Activated gamma-delta T cell treated with Interleukin-2 at 50 U/mL for 16 hours (primary cell): ENCODE results near the gene SPRN.
"Not testable (repeated sequence)": the region's sequence is repeated elsewhere in the genome, so short reads cannot be mapped to it uniquely, and the experiment has no call there.

Experiments used
- DNase-seq: peaks from one replicate; pipeline ENCODE4 v3.0.0-alpha.2; 2020

Gene SPRN

DNA sequence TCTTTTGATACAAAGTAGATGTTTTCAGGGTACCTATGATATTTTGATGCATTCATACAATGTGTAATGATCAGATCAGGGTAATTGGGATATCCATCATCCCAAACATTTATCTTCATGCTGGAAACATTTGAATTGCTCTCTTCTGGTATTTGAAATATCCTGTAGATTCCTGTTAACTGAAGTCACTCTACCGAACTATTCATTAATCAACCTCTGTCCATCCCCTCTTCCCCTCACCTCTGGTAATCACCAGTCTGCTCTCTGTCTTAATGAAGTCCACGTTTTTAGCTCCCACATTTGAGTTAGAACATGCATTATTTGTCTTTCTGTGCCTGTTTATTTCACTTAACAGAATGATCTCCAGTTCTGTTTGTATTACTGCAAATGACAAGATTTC lies 19.2 kb downstream of the SPRN start:
- no peak for DNase-seq

- no peak for DNase-seq
These were observed 20.6 kb downstream of the SPRN start for GRCh38 chr10:133403784-133404183.

GRCh38 chr10:133403359-133403758 lies 21.1 kb downstream of the SPRN start:
- DNase-seq = no peak

DNA sequence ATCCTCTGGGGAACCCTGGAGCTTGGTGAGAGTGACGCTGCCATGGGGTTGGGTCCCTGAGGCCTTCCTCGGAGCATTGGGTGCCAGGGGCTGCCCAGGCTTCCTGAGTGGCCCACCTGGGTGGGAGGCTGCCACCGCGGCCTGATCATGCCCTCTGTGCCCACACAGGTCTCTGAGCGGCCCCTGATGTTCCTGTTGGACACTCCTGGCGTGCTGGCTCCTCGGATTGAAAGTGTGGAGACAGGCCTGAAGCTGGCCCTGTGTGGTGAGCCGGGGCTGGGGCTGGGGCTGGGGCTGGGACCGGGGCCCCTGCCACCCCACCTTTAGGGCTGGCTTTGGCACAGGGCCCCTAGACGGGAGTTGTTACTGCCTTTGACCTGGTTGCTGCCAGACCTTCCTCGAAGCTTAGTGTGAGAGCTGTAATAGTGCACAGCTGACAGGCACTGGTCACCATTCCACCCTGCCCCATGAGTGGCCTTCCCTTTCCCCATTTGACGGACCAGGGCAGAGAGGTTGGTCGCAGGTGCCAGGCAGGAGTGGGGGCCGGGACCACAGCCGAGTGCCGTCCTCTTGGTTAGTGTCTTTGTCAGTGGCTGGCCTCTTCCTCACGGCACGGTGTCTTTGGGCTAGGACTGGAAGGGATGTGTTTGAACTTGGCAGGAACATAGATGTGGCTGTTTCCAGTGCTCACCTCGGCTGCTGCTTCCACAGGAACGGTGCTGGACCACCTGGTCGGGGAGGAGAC lies 22.3 kb downstream of the SPRN start:
- DNase-seq = no peak

DNA sequence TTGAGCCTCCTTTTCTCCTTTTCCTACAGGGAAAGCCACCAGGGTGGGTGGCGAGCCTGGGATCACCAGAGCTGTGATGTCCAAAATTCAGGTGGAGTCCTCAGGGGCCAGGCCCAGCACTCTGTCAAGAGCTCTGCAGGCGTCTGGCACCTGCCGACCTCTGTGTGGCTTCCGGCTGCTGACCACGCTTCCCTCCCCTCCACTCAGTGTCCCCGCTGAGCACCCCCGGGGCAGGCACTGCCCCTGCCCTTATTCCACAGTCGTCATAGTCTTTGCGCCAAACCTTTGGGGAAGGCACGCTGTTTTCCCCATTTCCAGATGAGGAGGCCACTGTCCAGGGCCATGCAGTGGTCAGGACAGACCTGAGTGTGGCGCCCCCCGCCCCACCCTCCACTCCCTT lies 22.9 kb downstream of the SPRN start:
- no peak for DNase-seq

DNA sequence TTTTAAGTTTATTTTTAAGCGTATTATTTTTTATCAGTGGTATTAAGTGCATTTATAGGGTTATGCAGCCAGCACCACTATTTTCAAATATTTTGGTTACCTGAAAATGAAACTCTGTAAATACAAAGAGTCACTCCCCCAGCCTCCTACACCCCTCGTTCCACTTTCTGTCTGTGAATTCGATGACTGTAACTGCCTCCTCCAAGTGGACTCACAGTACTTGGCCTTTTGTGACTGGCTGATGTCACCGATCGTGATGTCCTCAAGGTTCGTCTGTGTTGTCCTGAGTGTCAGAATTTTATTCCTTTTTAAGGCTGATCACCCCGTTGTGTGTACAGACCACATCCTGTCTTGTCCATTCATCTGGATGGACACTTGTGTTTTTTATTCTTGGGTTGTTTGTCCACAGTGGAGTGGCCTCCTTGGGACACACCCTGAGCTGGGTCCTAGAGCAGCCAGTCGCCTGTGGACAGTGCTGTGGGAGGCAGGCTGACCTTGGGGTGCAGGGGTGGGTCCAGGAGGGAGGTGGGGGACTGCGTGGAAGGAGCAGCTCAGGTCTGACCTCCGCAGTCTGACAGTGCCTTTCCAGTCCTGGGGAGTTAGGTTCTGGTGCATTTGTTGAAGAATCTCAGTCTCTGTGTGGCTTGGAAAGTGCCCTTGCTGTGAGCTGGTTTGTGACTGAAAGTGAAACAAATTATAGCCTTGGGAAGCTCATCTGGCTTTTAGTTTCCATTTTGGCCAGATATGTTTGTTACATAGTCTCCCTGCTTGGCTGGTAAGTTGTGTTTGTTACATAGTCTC lies 23.6 kb downstream of the SPRN start:
- DNase-seq = no peak

DNA sequence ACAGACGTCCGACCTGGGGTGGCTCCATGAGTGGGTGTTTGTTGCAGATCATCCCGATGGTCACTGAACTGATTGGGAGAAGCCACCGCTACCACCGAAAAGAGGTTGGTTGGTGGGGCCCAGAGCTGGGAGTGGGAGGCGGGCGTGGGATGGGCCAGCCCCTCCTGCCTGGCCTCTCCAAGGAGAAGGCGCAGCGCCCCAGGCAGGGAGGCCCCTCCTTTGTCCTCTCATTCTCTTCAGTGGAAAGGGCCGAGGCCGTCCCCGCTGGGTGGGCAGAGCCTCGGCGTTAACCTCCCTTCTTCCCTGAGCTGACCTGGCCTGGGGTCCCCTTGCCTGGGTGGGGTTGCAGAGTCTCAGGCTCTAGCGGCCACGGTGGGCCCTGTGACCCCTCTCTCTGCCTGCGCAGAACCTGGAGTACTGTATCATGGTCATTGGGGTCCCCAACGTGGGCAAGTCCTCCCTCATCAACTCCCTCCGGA lies 25.3 kb downstream of the SPRN start:
- DNase-seq = no peak

DNA sequence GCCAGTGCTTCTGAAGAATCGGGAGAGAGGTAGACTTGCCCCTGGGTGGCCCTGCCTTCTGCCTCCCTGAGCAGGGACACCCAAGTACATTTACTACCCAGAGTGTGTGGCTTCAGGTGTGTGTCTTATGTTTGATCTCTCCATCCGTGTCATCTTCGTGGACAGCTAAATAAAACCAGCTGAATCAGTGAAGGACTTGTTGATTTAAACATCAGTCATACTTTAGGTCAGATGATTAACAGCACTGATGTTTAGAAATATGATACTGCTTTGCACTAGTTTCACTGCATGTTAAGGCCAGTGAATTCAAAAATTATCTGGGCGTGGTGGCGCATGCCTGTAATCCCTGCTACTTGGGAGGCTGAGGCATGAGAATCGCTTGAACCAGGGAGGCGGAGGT lies 26.5 kb downstream of the SPRN start:
- DNase-seq = no peak

- DNase-seq = no peak
These were observed 28.3 kb downstream of the SPRN start for GRCh38 chr10:133396035-133396624.

GRCh38 chr10:133394801-133395221 lies 29.6 kb downstream of the SPRN start:
- DNase-seq = no peak

DNA sequence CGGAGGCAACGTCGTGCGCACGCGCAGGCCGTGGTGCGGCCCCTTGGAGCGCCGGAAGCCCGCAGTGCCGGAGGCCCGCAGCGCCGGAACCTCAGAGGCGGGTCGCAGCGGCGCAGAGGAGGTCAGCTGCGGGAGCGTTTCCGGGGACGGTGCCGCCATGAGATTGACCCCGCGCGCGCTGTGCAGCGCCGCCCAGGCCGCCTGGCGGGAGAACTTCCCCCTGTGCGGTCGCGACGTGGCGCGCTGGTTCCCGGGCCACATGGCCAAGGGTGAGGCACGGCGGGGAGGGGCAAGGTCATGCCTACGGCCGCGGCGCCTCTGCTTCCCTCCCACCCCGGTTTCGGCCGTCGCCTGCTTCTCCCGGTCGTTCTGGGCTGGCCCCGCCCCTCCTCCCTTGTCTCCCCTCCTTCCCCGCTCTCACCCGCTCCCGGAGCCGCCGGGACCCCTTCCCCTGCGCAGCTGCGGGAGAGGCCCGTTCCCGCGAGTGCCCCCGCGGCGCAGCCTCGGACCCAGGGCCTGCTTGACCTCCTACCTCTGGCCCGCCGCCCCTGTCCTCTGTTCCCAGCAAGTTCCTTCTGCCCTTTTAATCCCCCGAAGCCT lies 30.3 kb downstream of the SPRN start, which contains the start of gene MTG1:
Gene MTG1, plus strand, starts transcription at position 94 of the 600 bp plus-strand sequence. Its CDS starts 64 bp downstream, at position 158.
- DNase-seq = peak; percentile 90

GRCh38 chr10:133393401-133394063 lies 30.9 kb downstream of the SPRN start:
- no peak for DNase-seq

GRCh38 chr10:133391761-133392518 lies 32.5 kb downstream of the SPRN start:
- no peak for DNase-seq

DNA sequence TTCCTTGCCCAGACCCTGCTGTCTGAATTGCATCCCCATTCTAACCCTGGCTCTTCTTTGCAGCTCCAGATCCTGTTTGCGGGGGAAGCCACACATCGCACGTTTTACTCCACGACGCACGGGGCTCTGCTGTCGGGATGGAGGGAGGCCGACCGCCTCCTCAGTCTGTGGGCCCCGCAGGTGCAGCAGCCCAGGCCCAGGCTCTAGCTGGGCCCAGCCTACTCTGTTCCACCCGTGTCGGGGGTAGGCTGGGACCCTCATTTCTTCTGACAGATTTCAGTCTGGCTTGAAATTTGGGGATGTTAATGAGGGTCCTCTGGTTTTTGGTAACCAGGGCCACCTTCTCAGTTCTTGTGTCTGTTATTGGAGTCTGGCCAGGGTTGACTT lies 33.2 kb downstream of the SPRN start:
- DNase-seq = no peak

GRCh38 chr10:133390597-133391248 lies 33.7 kb downstream of the SPRN start:
- DNase-seq = no peak

DNA sequence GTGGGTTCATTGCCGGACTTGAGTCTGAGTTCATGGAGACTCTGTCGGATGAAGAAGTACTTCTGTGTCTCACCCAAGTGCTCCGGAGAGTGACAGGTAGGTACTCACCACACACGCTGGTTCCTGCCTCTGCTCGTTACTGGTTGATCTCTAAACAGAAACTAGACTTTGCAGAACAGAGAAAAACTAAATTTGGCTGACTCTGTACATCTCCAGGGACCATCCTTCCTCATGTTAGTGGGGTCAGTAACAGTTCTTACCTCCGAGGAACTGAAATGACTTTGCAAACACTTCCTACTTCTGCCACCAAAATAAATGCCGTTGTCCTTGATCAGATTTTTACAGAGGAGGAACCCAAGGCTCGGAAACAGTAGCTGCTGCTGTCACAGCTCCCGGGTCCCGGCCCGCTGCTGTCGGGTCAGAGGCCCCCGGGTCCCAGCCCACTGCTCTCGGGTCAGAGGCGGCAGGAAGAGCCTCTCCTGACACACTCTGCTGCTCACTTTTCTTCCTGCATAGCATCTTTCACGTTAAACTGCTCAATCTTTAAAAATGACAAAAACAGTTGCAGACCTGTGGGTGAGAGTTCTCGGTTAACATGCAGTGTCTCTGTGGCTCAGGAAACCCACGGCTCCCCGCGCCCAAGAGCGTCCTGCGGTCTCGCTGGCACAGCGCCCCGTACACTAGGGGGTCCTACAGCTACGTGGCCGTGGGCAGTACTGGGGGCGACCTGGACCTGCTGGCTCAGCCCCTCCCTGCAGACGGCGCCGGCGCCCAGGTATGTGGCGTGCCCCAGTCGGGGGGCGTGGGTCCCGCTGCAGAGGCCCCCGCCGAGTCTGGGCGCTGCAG lies 35.2 kb downstream of the SPRN start:
- peak; percentile 43 for DNase-seq

DNA sequence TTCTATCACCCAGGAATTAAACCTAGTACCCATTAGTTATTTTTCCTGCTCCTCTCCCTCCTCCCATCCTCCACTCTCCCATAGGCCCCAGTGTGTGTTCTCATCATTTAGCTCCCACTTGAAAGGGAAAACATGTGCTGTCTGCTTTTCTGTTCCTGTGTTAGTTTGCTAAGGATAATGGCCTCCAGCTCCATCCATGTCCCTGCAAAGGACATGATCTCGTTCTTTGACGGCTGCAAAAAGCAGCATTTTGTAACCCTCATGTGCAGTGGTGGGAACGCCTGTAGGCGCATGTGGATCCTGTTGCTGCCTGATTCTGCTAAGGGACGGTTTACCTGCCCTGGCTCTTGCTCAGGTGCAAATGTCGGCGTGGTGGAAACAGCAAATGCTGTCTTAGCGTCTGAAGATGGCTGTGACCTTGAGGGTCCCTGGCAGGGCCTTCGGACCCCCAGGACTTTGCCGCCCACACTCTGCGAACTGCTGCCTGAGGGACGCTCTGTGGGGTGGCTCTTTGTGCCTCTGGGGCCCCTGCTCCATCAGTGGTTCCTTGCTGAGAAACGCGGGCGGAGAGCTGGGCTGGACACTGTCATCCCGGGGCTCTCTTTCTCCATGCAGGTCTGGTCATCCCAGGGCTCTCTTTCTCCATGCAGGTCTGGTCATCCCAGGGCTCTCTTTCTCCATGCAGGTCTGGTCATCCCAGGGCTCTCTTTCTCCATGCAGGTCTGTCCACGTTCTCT lies 36.0 kb downstream of the SPRN start:
- DNase-seq = no peak

- not testable (repeated sequence) for DNase-seq
These were observed 37.5 kb downstream of the SPRN start for GRCh38 chr10:133386951-133387350.

GRCh38 chr10:133385214-133385613 lies 39.2 kb downstream of the SPRN start:
- no peak for DNase-seq

- DNase-seq = no peak
These were observed 40.4 kb downstream of the SPRN start for GRCh38 chr10:133384071-133384470.
